ENCODE measurements around the gene WDR37.
"Not testable (repeated sequence)": the region's sequence is repeated elsewhere in the genome, so short reads cannot be mapped to it uniquely, and the experiment has no call there.

The WDR37 gene

GRCh38 chr10:1114315-1114714 is 58.1 kb downstream of the WDR37 start:
- Histone ChIP-seq H3K27me3 (ENCODE audit: control insufficient read depth, insufficient read depth, low read length, poor library complexity, severe bottlenecking) (no peaks in the 10 kb centered on the region), H3K27ac (ENCODE audit: insufficient read depth, low read depth, low read length, poor library complexity, severe bottlenecking) (no peak overlapping the region), H3K36me3 (ENCODE audit: control insufficient read depth, insufficient read depth, low read length) (peaks cover 4% of the 10 kb centered on the region), H3K9me3 (ENCODE audit: control insufficient read depth, low read length) (no peaks in the 10 kb centered on the region), H3K4me3 (ENCODE audit: insufficient read depth, low read depth, low read length) (no peak overlapping the region), H3K4me1 (ENCODE audit: control insufficient read depth, insufficient read depth, low read length) (no peaks in the 10 kb centered on the region)
- WGBS, 2 experiments: 90 to 94% methylated on average over 10 of the region's 10 CpGs

DNA sequence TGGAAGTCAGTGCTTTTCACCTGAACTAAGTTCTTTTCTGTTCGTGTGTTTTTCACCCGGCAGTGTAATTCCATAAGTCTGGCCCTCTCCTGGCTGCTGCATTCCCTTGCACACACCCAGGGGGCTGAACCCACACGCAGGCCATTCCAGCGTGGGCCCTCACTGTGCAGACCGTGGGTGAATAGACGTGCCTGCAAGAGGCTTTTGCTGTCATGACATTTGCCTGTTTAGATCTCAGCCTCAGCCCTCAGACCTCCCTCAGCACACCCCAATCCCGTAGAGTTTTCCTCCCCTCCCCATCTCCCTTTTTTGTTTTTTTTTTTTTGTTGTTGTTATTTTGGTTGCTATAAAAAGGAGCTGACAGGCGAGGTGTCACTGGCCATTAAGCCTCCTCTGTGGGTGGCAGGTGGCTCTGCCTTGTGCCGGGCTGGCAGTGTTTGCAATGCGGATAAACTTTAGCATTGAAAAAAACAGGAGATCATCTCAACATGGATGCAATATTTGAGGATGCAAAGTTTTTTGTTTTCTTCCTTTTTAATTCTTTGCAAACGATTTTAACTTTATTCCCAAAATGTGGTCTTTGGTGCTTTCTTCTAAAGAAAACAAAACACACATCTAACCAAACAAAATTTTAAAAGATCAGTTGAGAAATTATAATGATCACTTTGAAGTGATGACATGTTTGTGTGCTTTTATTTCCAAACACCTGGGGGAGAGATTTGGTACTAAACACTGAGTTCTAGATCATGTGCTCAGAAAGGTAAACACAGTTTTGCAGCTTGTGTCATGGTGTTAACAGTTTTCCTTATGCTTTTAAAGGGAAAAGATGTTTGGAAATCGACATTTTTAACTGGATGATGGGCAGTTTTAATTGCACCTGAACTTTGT is 58.8 kb downstream of the WDR37 start:
- Histone ChIP-seq H3K4me1 (ENCODE audit: control insufficient read depth, insufficient read depth, low read length) (no peaks in the 10 kb centered on the region), H3K36me3 (ENCODE audit: control insufficient read depth, insufficient read depth, low read length) (peaks cover 6% of the 10 kb centered on the region), H3K9me3 (ENCODE audit: control insufficient read depth, low read length) (no peaks in the 10 kb centered on the region), H3K27me3 (ENCODE audit: control insufficient read depth, insufficient read depth, low read length, poor library complexity, severe bottlenecking) (no peaks in the 10 kb centered on the region), H3K27ac (ENCODE audit: insufficient read depth, low read depth, low read length, poor library complexity, severe bottlenecking) (no peak overlapping the region), H3K4me3 (ENCODE audit: insufficient read depth, low read depth, low read length) (no peak overlapping the region)
- WGBS, 2 experiments: 50 to 56% methylated on average over 10 to 11 of the region's 12 CpGs

DNA sequence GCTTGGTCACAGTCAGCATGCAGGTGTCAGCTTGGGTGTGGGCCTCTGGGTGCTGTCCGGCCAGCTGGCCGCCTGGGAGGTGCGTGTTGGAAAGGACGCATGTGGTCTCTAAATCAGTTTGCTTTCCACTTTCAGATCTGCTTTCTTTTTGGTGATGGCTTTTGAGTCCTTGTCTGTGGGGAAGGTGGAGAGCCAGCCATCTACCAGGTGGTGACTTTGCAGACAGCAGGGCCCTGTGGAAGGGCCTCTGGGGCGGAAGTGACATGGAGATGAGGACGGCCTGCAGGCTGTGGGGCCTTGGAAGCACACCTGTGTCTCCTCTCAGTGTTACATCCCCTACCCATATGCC is 59.4 kb downstream of the WDR37 start:
- no peak overlapping the region for H3K4me3 ChIP-seq (ENCODE audit: insufficient read depth, low read depth, low read length)
- H3K9me3 ChIP-seq (ENCODE audit: control insufficient read depth, low read length): no peaks in the 10 kb centered on the region
- 84 to 86% methylated on average over 6 of the region's 6 CpGs for WGBS, 2 experiments
- H3K27me3 ChIP-seq (ENCODE audit: control insufficient read depth, insufficient read depth, low read length, poor library complexity, severe bottlenecking): no peaks in the 10 kb centered on the region
- no peak overlapping the region for H3K27ac ChIP-seq (ENCODE audit: insufficient read depth, low read depth, low read length, poor library complexity, severe bottlenecking)
- H3K4me1 ChIP-seq (ENCODE audit: control insufficient read depth, insufficient read depth, low read length): no peaks in the 10 kb centered on the region
- peaks cover 6% of the 10 kb centered on the region for H3K36me3 ChIP-seq (ENCODE audit: control insufficient read depth, insufficient read depth, low read length)

DNA sequence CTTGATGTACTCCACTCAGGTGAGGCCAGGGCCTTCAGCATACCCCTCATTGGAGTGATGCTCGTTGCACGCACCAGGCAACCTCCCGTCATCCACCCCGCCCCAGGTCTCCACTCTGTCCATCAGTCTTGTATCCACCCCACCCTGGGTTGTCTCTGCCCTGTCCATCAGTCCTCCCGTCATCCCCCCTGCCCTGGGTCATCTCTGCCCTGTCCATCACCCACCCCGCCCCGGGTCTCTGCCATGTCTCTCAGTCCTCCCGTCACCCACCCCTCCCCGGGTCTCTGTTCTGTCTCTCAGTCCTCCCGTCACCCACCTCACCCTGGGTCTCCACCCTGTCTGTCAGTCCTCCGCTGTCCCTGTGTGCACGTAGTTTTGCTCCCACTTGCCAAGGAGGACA is 59.9 kb downstream of the WDR37 start:
- no peak overlapping the region for H3K4me3 ChIP-seq (ENCODE audit: insufficient read depth, low read depth, low read length)
- H3K4me1 ChIP-seq (ENCODE audit: control insufficient read depth, insufficient read depth, low read length): peaks cover 4% of the 10 kb centered on the region
- no peak overlapping the region for H3K27ac ChIP-seq (ENCODE audit: insufficient read depth, low read depth, low read length, poor library complexity, severe bottlenecking)
- no peaks in the 10 kb centered on the region for H3K27me3 ChIP-seq (ENCODE audit: control insufficient read depth, insufficient read depth, low read length, poor library complexity, severe bottlenecking)
- H3K9me3 ChIP-seq (ENCODE audit: control insufficient read depth, low read length): no peaks in the 10 kb centered on the region
- peaks cover 6% of the 10 kb centered on the region for H3K36me3 ChIP-seq (ENCODE audit: control insufficient read depth, insufficient read depth, low read length)
- WGBS, 2 experiments: 93 to 95% methylated on average over 12 of the region's 12 CpGs

GRCh38 chr10:1116696-1117280 is 60.6 kb downstream of the WDR37 start:
- H3K4me3 ChIP-seq (ENCODE audit: insufficient read depth, low read depth, low read length): no peak overlapping the region
- no peak overlapping the region for H3K27ac ChIP-seq (ENCODE audit: insufficient read depth, low read depth, low read length, poor library complexity, severe bottlenecking)
- WGBS, 2 experiments: 92 to 95% methylated on average over 10 of the region's 10 CpGs
- H3K27me3 ChIP-seq (ENCODE audit: control insufficient read depth, insufficient read depth, low read length, poor library complexity, severe bottlenecking): no peaks in the 10 kb centered on the region
- peaks cover 6% of the 10 kb centered on the region for H3K36me3 ChIP-seq (ENCODE audit: control insufficient read depth, insufficient read depth, low read length)
- peaks cover 5% of the 10 kb centered on the region for H3K4me1 ChIP-seq (ENCODE audit: control insufficient read depth, insufficient read depth, low read length)
- no peaks in the 10 kb centered on the region for H3K9me3 ChIP-seq (ENCODE audit: control insufficient read depth, low read length)

- 88 to 89% methylated on average over 13 of the region's 14 CpGs for whole genome bisulfite sequencing, 2 experiments
- H3K4me3 ChIP-seq (ENCODE audit: insufficient read depth, low read depth, low read length): no peak overlapping the region
- no peaks in the 10 kb centered on the region for H3K27me3 ChIP-seq (ENCODE audit: control insufficient read depth, insufficient read depth, low read length, poor library complexity, severe bottlenecking)
- peaks cover 6% of the 10 kb centered on the region for H3K36me3 ChIP-seq (ENCODE audit: control insufficient read depth, insufficient read depth, low read length)
- H3K9me3 ChIP-seq (ENCODE audit: control insufficient read depth, low read length): no peaks in the 10 kb centered on the region
- H3K27ac ChIP-seq (ENCODE audit: insufficient read depth, low read depth, low read length, poor library complexity, severe bottlenecking): no peak overlapping the region
- peaks cover 5% of the 10 kb centered on the region for H3K4me1 ChIP-seq (ENCODE audit: control insufficient read depth, insufficient read depth, low read length)
Observed at GRCh38 chr10:1117651-1118050, 61.5 kb downstream of the WDR37 start.

DNA sequence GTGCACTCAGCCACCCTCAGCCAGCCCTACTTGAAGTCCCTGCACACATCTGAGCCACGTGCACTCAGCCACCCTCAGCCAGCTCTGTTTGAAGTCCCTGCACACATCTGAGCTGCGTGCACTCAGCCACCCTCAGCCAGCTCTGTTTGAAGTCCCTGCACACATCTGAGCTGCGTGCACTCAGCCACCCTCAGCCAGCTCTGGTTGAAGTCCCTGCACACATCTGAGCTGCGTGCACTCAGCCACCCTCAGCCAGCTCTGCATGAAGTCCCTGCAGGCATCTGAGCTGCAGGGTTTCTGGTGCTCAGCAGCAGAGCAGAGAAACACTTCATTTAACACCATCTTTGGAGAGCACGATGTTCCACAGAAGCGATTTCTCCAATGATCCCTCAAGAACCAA is 62.1 kb downstream of the WDR37 start:
- H3K27me3 ChIP-seq (ENCODE audit: control insufficient read depth, insufficient read depth, low read length, poor library complexity, severe bottlenecking); H3K4me1 ChIP-seq (ENCODE audit: control insufficient read depth, insufficient read depth, low read length); H3K36me3 ChIP-seq (ENCODE audit: control insufficient read depth, insufficient read depth, low read length); H3K4me3 ChIP-seq (ENCODE audit: insufficient read depth, low read depth, low read length); H3K27ac ChIP-seq (ENCODE audit: insufficient read depth, low read depth, low read length, poor library complexity, severe bottlenecking); H3K9me3 ChIP-seq (ENCODE audit: control insufficient read depth, low read length): not testable (repeated sequence)
- 95% methylated on average over 6 of the region's 6 CpGs for WGBS, 2 experiments

- no peak overlapping the region for H3K27ac ChIP-seq (ENCODE audit: insufficient read depth, low read depth, low read length, poor library complexity, severe bottlenecking)
- H3K36me3 ChIP-seq (ENCODE audit: control insufficient read depth, insufficient read depth, low read length): peaks cover 8% of the 10 kb centered on the region
- peaks cover 5% of the 10 kb centered on the region for H3K4me1 ChIP-seq (ENCODE audit: control insufficient read depth, insufficient read depth, low read length)
- H3K4me3 ChIP-seq (ENCODE audit: insufficient read depth, low read depth, low read length): no peak overlapping the region
- WGBS, 2 experiments: 93 to 96% methylated on average over 8 of the region's 8 CpGs
- H3K9me3 ChIP-seq (ENCODE audit: control insufficient read depth, low read length): no peaks in the 10 kb centered on the region
- no peaks in the 10 kb centered on the region for H3K27me3 ChIP-seq (ENCODE audit: control insufficient read depth, insufficient read depth, low read length, poor library complexity, severe bottlenecking)
Observed at GRCh38 chr10:1119027-1119426, 62.8 kb downstream of the WDR37 start.

DNA sequence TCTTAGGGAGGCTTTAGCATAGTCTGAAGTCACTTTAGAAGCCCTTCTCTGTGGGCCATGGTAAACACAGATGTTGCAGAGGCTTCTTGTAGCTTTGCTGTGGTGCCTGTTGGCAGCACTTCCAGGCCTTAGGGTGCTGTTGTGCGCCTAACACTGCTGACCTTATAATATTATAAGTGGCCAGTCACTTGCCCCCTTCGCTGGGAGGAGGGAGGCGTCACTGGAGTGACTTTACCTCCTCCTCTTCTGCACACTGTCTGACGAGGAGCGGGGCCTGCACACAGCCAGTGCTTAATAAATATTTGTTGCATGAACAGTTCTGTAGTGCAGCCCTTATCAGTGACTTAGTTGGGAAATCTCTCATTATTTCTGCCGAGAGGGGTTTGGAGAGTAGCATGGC is 63.3 kb downstream of the WDR37 start:
- Histone ChIP-seq H3K9me3 (ENCODE audit: control insufficient read depth, low read length) (no peaks in the 10 kb centered on the region), H3K4me1 (ENCODE audit: control insufficient read depth, insufficient read depth, low read length) (peaks cover 5% of the 10 kb centered on the region), H3K27me3 (ENCODE audit: control insufficient read depth, insufficient read depth, low read length, poor library complexity, severe bottlenecking) (no peaks in the 10 kb centered on the region), H3K4me3 (ENCODE audit: insufficient read depth, low read depth, low read length) (no peak overlapping the region), H3K36me3 (ENCODE audit: control insufficient read depth, insufficient read depth, low read length) (peaks cover 9% of the 10 kb centered on the region), H3K27ac (ENCODE audit: insufficient read depth, low read depth, low read length, poor library complexity, severe bottlenecking) (no peak overlapping the region)
- 96 to 97% methylated on average over 6 of the region's 6 CpGs for WGBS, 2 experiments

DNA sequence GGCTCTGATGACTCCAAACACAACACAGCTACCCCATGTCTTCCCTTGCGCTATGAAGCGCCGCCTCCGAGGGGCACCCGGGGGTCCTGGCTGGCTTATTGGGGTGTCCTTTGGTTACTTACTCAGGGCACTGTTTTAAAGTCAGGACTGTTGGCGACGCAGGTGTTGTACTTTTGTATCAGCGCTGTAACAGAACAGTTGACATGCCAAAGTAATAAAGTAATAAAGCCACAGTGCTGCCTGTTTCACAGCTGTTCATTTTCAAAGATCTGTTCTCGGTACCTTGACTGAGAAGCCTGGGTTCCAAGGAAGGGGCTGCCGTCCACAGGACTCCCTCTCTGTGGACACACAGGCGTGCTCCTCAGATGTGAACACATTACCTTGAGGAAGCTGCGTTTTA is 64.1 kb downstream of the WDR37 start:
- 92 to 94% methylated on average over 12 of the region's 12 CpGs for WGBS, 2 experiments
- no peaks in the 10 kb centered on the region for H3K9me3 ChIP-seq (ENCODE audit: control insufficient read depth, low read length)
- no peak overlapping the region for H3K4me3 ChIP-seq (ENCODE audit: insufficient read depth, low read depth, low read length)
- H3K36me3 ChIP-seq (ENCODE audit: control insufficient read depth, insufficient read depth, low read length): peaks cover 17% of the 10 kb centered on the region
- H3K4me1 ChIP-seq (ENCODE audit: control insufficient read depth, insufficient read depth, low read length): peaks cover 5% of the 10 kb centered on the region
- no peaks in the 10 kb centered on the region for H3K27me3 ChIP-seq (ENCODE audit: control insufficient read depth, insufficient read depth, low read length, poor library complexity, severe bottlenecking)
- no peak overlapping the region for H3K27ac ChIP-seq (ENCODE audit: insufficient read depth, low read depth, low read length, poor library complexity, severe bottlenecking)
